ENCODE measurements around the gene CPSF7.

CPSF7 gene

GRCh38 chr11:61406067-61406466, 23.7 kb downstream of the CPSF7 start:
- no peak for TF ChIP-seq EZH2phosphoT487 (conservative IDR thresholded peaks at IDR 0.05; ENCODE audit: low read length)
- no peak for TF ChIP-seq CTCF (IDR thresholded peaks at IDR 0.05; ENCODE audit: insufficient read depth, low read length, poor library complexity, severe bottlenecking)
- Histone ChIP-seq H4K20me1 (ENCODE audit: low read depth, low read length) (peaks cover 3% of the 10 kb centered on the region; the same call in 1 of the 2 replicates), H3K27me3 (ENCODE audit: low read length) (no peaks in the 10 kb centered on the region), H3K9me2 (replicated peaks; ENCODE audit: insufficient read depth, low read length) (no peaks in the 10 kb centered on the region), H3K4me2 (ENCODE audit: low read depth, low read length, poor library complexity, severe bottlenecking) (no peak overlapping the region), H3K79me2 (ENCODE audit: insufficient read depth, low read length) (no peaks in the 10 kb centered on the region), H3K36me3 (ENCODE audit: low read length) (peaks cover 53% of the 10 kb centered on the region), H3K9me3 (ENCODE audit: insufficient read depth, low read length) (no peaks in the 10 kb centered on the region), H3F3A (ENCODE audit: insufficient read depth) (peaks cover 22% of the 10 kb centered on the region; the same call in 1 of the 2 replicates), H2AFZ (ENCODE audit: low read depth, low read length, severe bottlenecking) (no peak overlapping the region), H3K9ac (ENCODE audit: low read length) (no peak overlapping the region), H3K27ac (ENCODE audit: low read depth, low read length) (no peak overlapping the region), H3K4me3 (ENCODE audit: insufficient read depth, low read length, poor library complexity, severe bottlenecking) (no peak overlapping the region)

- no peaks in the 10 kb centered on the region for H3K9me2 ChIP-seq (replicated peaks; ENCODE audit: insufficient read depth, low read length)
- H3K4me2 ChIP-seq (ENCODE audit: low read depth, low read length, poor library complexity, severe bottlenecking), result no peak overlapping the region
- H3K27me3 ChIP-seq (ENCODE audit: low read length), result no peaks in the 10 kb centered on the region
- peaks cover 39% of the 10 kb centered on the region; the same call in 1 of the 2 replicates for H3K36me3 ChIP-seq (ENCODE audit: low read length)
- H4K20me1 ChIP-seq (ENCODE audit: low read depth, low read length), result no peaks in the 10 kb centered on the region; the same call in 1 of the 2 replicates
- H3K9me3 ChIP-seq (ENCODE audit: insufficient read depth, low read length), result no peaks in the 10 kb centered on the region
- H2AFZ ChIP-seq (ENCODE audit: low read depth, low read length, severe bottlenecking), result no peak overlapping the region
- H3K9ac ChIP-seq (ENCODE audit: low read length), result no peak overlapping the region
- H3K4me3 ChIP-seq (ENCODE audit: insufficient read depth, low read length, poor library complexity, severe bottlenecking), result no peak overlapping the region
- peaks cover 24% of the 10 kb centered on the region; the same call in 1 of the 2 replicates for H3F3A ChIP-seq (ENCODE audit: insufficient read depth)
- TF ChIP-seq CTCF (IDR thresholded peaks at IDR 0.05; ENCODE audit: insufficient read depth, low read length, poor library complexity, severe bottlenecking), result no peak
- TF ChIP-seq EZH2phosphoT487 (conservative IDR thresholded peaks at IDR 0.05; ENCODE audit: low read length), result no peak
- H3K27ac ChIP-seq (ENCODE audit: low read depth, low read length), result no peak overlapping the region
- no peaks in the 10 kb centered on the region for H3K79me2 ChIP-seq (ENCODE audit: insufficient read depth, low read length)
These were observed 25.1 kb downstream of the CPSF7 start for GRCh38 chr11:61404641-61405040.

- H3K9me2 ChIP-seq (replicated peaks; ENCODE audit: insufficient read depth, low read length), result no peaks in the 10 kb centered on the region
- H3K4me2 ChIP-seq (ENCODE audit: low read depth, low read length, poor library complexity, severe bottlenecking), result no peak overlapping the region
- H3K27me3 ChIP-seq (ENCODE audit: low read length), result no peaks in the 10 kb centered on the region
- no peak overlapping the region for H3K9ac ChIP-seq (ENCODE audit: low read length)
- no peak overlapping the region for H3K4me3 ChIP-seq (ENCODE audit: insufficient read depth, low read length, poor library complexity, severe bottlenecking)
- TF ChIP-seq EZH2phosphoT487 (conservative IDR thresholded peaks at IDR 0.05; ENCODE audit: low read length) (no peak), CTCF (IDR thresholded peaks at IDR 0.05; ENCODE audit: insufficient read depth, low read length, poor library complexity, severe bottlenecking) (no peak)
- peaks cover 24% of the 10 kb centered on the region; the same call in 1 of the 2 replicates for H3F3A ChIP-seq (ENCODE audit: insufficient read depth)
- H2AFZ ChIP-seq (ENCODE audit: low read depth, low read length, severe bottlenecking), result no peak overlapping the region
- H3K79me2 ChIP-seq (ENCODE audit: insufficient read depth, low read length), result no peaks in the 10 kb centered on the region
- H4K20me1 ChIP-seq (ENCODE audit: low read depth, low read length), result no peaks in the 10 kb centered on the region; the same call in 1 of the 2 replicates
- no peaks in the 10 kb centered on the region for H3K9me3 ChIP-seq (ENCODE audit: insufficient read depth, low read length)
- H3K27ac ChIP-seq (ENCODE audit: low read depth, low read length), result no peak overlapping the region
- H3K36me3 ChIP-seq (ENCODE audit: low read length), result peaks cover 35% of the 10 kb centered on the region; the same call in 1 of the 2 replicates
These were observed 25.7 kb downstream of the CPSF7 start for GRCh38 chr11:61404103-61404502.
